IMR-90 (cell line): ENCODE results near the gene MDFI. TPM values are rescaled to one million over a fixed set of nuclear protein-coding genes. Genes with fewer than 3 reads are reported as not detected.

ENCODE experiments used
- FOS ChIP-seq: fragments of 150-350 bp; IDR thresholded peaks from 2 replicates; pipeline ENCODE4 v1.6.1; 2016; ENCODE audit warnings: low read depth, low read length
- NFE2L2 ChIP-seq: fragments of 150-350 bp; IDR thresholded peaks from 2 replicates; pipeline ENCODE4 v1.6.1; 2016; ENCODE audit warnings: low read depth, mild to moderate bottlenecking, low read length
- RFX5 ChIP-seq: IDR thresholded peaks from 2 replicates; pipeline ENCODE4 v1.8.0; 2012; ENCODE audit warnings: low read depth, mild to moderate bottlenecking, low read length, moderate library complexity
- SMC3 ChIP-seq: fragments of 150-350 bp; IDR thresholded peaks from 2 replicates; pipeline ENCODE4 v1.6.1; 2016; ENCODE audit warnings: low read depth, mild to moderate bottlenecking, antibody characterized with exemption, low read length, moderate library complexity
- polyA plus RNA-seq, 3 experiments: library from polyadenylated mRNA; depleted of rRNA; stranded (reverse); fragments of >200 nt; gene quantifications; 2 replicates each; pipeline ENCODE4 v1.2.3, GENCODE V29; 2012; ENCODE audit warnings: low replicate concordance in 1 of 3
- total RNA-seq: library from RNA; depleted of rRNA; stranded (reverse); fragments of >200 nt; gene quantifications from 2 replicates; pipeline ENCODE4 v1.2.3, GENCODE V29; 2012
- TF ChIP-seq, protein P1 (sequence below): fragments of 150-350 bp; IDR thresholded peaks from 2 replicates; pipeline ENCODE4 v1.6.1; 2017; ENCODE audit warnings: mild to moderate bottlenecking, antibody characterized with exemption, low read length, low read depth

MDFI gene
- total and polyA plus RNA-seq, 2 of the 4 experiments (the other 2 are of a cell fraction), result 0.18 to 0.29 TPM

DNA sequence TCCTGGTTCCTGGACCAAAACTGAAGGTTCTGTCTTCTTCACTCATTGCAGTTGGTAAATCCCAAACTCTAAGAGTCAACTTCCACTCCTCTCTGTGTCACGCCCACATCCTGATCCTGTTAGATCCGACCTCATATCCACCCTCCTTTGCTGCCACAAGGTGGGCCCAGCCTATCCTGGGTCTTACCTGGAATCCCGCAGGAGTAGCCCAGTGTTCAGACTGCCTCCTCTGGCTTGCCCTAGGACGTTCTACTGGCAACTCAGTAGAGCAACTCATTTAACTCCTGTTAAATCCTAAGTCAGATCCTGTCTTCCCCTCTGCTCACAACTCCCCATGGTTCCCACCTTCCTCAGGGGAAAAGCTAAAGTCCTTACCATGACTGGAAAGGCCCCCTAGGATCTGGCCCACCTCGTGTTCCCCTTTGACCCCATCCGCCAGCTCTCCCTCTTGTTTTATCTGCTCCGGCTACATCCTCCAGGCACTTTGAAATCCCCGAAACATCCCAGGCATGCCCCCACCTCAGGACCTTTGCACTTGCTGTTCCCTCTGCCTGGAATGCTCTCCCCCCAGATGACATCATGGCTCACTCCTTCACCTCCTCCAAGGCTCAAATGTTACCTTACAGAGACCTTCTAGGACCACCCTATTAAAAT is 53.3 kb downstream of the MDFI start (continued):
- TF ChIP-seq, protein P1, sequence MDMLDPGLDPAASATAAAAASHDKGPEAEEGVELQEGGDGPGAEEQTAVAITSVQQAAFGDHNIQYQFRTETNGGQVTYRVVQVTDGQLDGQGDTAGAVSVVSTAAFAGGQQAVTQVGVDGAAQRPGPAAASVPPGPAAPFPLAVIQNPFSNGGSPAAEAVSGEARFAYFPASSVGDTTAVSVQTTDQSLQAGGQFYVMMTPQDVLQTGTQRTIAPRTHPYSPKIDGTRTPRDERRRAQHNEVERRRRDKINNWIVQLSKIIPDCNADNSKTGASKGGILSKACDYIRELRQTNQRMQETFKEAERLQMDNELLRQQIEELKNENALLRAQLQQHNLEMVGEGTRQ, result no peak
- TF ChIP-seq NFE2L2, result no peak
- TF ChIP-seq RFX5, result no peak
- no peak for TF ChIP-seq FOS
- TF ChIP-seq SMC3, result no peak
